Transverse colon (tissue), 3 donors: ENCODE data around the gene TRIM9.

Experiments
- CTCF ChIP-seq, 5 experiments: fragments of 200-600 bp in 3 of 5; fragments of 450-650 bp in 2 of 5; sonication (generic) in 3 of 5; IDR thresholded peaks; 1 replicate in 2 of 5; 2 replicates in 3 of 5; pipeline ENCODE4 v1.5.1; 2016 to 2017; ENCODE audit warnings: antibody characterized with exemption in 5 of 5, inconsistent platforms in 3 of 5, mild to moderate bottlenecking in 2 of 5, moderate library complexity in 1 of 5
- EP300 ChIP-seq: sonication (generic); formaldehyde crosslinking; IDR thresholded peaks from one replicate; pipeline ENCODE4 v1.6.1; 2017; ENCODE audit warnings: antibody characterized with exemption, low read depth

- TF ChIP-seq EP300 (no peak), CTCF (IDR thresholded peaks at IDR 0.05) (no peak)
Observed at GRCh38 chr14:50931559-50931958, 163.3 kb downstream of the TRIM9 start.
